ENCODE data around the gene TEX48.

Gene TEX48

GRCh38 chr9:114693248-114693855 lies 11.4 kb upstream of the TEX48 start:
- no peak for DNase-seq (ENCODE audit: low spot score)

- DNase-seq (ENCODE audit: low spot score) = no peak
These were observed 9.9 kb upstream of the TEX48 start for GRCh38 chr9:114691956-114692295.

GRCh38 chr9:114691046-114691955 lies 9.3 kb upstream of the TEX48 start:
- DNase-seq (ENCODE audit: low spot score) = peak; percentile 83

- DNase-seq (ENCODE audit: low spot score) = no peak
These were observed 8.3 kb upstream of the TEX48 start for GRCh38 chr9:114690308-114690707.

GRCh38 chr9:114689813-114690212 lies 7.8 kb upstream of the TEX48 start:
- no peak for DNase-seq (ENCODE audit: low spot score)

GRCh38 chr9:114688909-114689610 lies 7.1 kb upstream of the TEX48 start:
- no peak for DNase-seq (ENCODE audit: low spot score)

GRCh38 chr9:114688379-114688778 lies 6.4 kb upstream of the TEX48 start:
- no peak for DNase-seq (ENCODE audit: low spot score)

- no peak for DNase-seq (ENCODE audit: low spot score)
These were observed 5.0 kb upstream of the TEX48 start for GRCh38 chr9:114687034-114687433.

- DNase-seq (ENCODE audit: low spot score) = no peak
These were observed 4.0 kb upstream of the TEX48 start for GRCh38 chr9:114685951-114686350.

GRCh38 chr9:114684036-114684435 lies 2.0 kb upstream of the TEX48 start:
- no peak for DNase-seq (ENCODE audit: low spot score)

GRCh38 chr9:114682846-114683245 lies 854 bp upstream of the TEX48 start:
- no peak for DNase-seq (ENCODE audit: low spot score)

GRCh38 chr9:114680259-114681001 lies 1.6 kb downstream of the TEX48 start:
- DNase-seq (ENCODE audit: low spot score) = no peak

- DNase-seq (ENCODE audit: low spot score) = no peak
These were observed 3.2 kb downstream of the TEX48 start for GRCh38 chr9:114678795-114679194.

- DNase-seq (ENCODE audit: low spot score) = no peak
These were observed 3.9 kb downstream of the TEX48 start for GRCh38 chr9:114678130-114678529.

GRCh38 chr9:114677418-114677817 lies 4.6 kb downstream of the TEX48 start:
- DNase-seq (ENCODE audit: low spot score) = peak; percentile 86

- DNase-seq (ENCODE audit: low spot score) = no peak
These were observed 5.1 kb downstream of the TEX48 start for GRCh38 chr9:114676901-114677300.

GRCh38 chr9:114674798-114675540 lies 7.0 kb downstream of the TEX48 start:
- no peak for DNase-seq (ENCODE audit: low spot score)

- no peak for DNase-seq (ENCODE audit: low spot score)
These were observed 7.8 kb downstream of the TEX48 start for GRCh38 chr9:114674076-114674797.

- no peak for DNase-seq (ENCODE audit: low spot score)
These were observed 10.4 kb downstream of the TEX48 start for GRCh38 chr9:114671605-114672004.

- DNase-seq (ENCODE audit: low spot score) = no peak
These were observed 12.0 kb downstream of the TEX48 start for GRCh38 chr9:114669961-114670360.

GRCh38 chr9:114668146-114668545 lies 13.8 kb downstream of the TEX48 start:
- no peak for DNase-seq (ENCODE audit: low spot score)

Data from hepatic stellate cell (primary cell).